ENCODE results near the gene SHROOM3.
"Not testable (repeated sequence)": the region's sequence is repeated elsewhere in the genome, so short reads cannot be mapped to it uniquely, and the experiment has no call there.

SHROOM3 gene

GRCh38 chr4:76434901-76435527 is at the start of gene SHROOM3:
SHROOM3 (plus strand) TSS chr4:76435229; CDS start chr4:76436053, 824 bp downstream.
- DNase-seq (ENCODE audit: low read depth) = no peak

DNA sequence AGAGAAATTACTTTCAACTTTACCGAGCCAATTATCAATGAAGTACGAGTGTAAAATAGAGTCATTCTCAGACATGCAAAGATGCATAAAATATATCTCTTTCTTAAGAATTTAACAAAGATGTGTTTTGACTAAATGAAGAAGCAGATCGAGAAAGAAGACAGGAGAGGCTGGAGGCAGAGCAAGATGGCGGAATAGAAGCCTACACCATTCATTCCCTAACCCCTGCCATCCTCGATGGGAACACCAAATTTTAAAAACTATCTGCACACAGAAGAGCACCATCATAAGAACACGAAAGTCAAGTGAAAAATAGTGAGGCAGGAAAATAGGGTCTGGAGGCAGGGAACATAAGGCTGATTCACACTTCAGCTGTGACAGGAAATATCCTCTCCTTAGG is 49.1 kb upstream of the SHROOM3 start:
- DNase-seq (ENCODE audit: low read depth) = no peak

GRCh38 chr4:76386566-76387305 is 48.3 kb upstream of the SHROOM3 start:
- DNase-seq (ENCODE audit: low read depth) = no peak

DNA sequence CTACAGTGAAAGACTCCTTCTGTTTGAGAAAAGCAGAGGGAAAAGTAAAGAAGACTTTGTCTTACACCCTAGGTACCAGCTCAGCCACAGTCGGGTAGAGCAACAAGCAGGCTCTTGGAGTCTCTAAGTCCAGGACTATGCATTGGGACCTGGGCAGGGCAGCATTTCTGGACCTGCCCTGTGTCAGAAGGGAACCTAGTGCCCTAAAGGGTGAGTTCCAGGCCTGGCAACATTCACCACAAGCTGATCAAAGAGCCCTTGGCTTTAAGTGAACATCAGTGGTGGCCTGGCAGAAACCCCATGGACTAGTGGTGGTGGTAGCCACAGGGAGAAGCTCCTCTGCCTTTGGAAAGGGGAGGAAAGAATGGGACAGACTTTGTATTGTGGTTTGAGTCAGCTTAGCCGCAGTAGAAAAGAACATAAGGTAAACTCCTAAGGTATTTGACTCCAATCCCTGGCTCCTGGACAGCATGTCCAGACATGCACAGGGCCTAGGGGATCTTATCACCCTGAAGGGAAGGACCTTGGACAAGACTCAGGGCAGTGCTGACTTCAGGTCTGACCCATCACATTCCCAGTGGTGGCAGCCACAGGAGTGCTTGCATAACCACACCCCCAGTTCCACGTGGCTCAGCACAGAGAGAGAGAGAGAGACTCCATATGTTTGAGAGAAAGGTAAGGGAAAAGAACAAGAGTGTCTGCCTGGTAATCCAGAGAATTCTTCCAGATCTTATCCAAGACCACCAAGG is 46.7 kb upstream of the SHROOM3 start:
- DNase-seq (ENCODE audit: low read depth) = no peak

DNA sequence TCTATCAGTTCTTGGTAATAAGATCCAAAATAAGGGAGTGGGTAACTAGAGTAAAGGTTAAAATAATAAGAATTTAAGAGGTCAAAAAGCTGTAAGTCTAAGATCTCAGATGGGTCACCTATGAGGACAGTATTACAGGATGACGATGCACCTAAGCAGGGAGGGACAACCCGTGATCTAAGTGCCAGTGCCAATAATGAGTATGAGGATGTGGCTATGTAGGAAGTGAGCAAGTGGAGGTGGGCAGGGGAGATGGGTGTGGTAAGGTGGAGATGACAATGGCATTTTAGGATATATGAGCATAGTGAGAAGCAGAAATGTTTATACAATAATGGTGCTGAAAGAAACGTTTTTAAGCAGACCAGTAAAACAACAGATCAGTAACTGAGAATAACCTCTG is 33.4 kb upstream of the SHROOM3 start:
- no peak for DNase-seq (ENCODE audit: low read depth)

DNA sequence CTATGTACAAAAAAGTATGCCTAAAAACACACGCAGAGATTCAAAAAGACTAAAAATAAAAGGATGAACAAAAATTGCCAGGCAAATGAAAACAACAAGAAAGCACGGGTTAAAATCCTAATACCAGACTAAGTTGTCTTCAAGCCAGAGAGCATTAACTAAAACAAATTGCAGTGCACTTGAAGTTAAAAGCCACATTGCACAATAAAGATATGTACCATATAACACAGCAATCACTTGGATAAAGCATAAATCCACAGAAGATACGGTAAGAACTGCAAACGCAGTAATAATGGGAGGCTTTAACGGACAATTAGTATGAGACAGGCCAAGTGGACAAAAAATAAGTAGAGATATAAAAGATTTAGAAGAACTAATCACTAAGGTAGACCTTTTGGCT is 28.9 kb upstream of the SHROOM3 start:
- DNase-seq (ENCODE audit: low read depth) = no peak

DNA sequence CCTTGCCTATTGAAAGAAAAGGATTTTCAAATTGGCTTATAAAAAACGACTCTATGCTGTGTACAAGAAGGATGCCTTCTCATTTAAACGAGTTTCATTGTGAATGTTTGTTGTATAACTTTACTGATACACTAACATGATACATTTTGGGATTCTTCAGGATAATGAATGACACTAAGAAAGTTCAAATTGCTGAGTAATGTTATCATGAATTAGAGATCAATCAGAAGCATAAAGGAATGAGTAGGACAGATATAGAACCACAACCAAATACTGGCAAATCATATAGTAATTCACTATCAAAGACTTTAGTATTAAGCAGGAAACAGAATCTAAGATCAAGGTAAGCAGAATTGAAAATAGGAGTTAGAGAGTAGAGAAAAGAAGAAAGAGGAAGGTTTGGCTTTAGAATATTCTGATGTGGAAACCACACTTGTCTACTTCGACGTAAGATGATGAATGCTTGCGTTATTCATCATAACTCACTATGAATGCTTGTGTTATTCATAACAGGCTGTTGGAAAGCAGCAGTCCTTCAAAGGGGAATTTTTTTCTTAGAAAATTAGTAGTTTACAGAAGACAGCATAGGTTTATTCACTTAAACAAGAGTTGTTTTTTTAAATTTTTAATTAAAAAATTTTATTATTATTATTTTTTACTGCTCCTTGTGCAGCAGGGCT is 27.4 kb upstream of the SHROOM3 start:
- DNase-seq (ENCODE audit: low read depth) = no peak

DNA sequence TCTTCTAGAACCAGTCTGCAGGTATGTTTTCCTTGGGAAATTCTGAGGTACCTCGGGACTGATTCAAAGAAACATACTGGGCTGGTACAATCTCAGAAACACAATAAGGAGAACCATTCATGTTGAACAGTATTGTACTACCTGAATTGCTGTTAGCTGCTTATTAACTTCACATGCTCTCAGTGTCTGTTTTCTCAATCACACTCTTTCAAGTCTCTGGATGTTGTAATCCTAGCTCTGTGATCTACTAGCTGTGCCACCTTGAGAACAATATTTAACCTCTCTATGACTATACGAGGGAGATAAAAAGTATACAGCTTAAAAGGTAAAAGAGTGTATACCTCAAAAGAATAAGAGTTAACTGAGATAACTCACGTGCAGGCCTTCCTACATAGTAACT is 24.4 kb upstream of the SHROOM3 start:
- DNase-seq (ENCODE audit: low read depth) = no peak

DNA sequence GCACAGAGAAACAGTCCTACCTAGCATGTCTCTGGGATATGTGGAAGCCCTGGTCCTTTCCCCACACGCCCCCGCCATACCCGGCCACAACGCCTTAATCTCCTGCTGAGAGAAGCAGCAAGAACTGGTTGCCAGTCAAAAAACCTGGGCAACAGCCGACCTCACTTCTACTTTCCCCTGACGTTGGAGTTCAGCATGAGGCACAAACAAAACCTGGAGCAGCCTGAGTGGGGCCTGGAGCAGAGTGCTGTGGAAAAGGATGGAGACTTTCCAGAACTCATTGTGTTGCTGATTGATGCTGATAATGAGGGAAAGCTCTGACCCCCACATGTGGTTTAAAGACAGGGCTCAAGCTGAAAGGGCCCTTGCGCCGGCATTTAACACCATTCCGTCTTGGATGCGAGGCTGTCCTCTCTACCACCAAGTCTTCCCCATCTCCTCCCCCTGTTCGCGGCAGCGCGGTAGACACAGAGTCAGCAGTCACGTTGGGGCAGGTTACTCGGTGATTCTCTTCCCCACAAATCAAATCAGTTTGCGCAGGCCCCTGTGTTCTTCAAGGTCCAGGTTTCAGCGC is 14.8 kb upstream of the SHROOM3 start:
- DNase-seq (ENCODE audit: low read depth) = no peak

GRCh38 chr4:76420762-76421581 is 14.1 kb upstream of the SHROOM3 start, which contains the start of gene CCDC158:
CCDC158 (minus strand) TSS chr4:76421141; CDS start chr4:76403207, 17,934 bp downstream.
- DNase-seq (ENCODE audit: low read depth) = no peak

DNA sequence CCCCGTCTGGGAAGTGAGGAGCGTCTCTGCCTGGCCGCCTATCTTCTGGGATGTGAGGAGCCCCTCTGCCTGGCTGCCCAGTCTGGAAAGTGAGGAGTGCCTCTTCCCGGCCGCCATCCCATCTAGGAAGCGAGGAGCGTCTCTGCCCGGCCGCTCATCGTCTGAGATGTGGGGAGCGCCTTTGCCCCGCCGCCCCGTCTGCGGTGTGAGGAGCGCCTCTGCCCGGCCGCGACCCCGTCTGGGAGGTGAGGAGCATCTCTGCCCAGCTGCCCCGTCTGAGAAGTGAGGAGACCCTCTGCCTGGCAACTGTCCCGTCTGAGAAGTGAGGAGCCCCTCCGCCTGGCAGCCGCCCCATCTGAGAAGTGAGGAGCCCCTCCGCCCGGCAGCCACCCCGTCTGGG is 11.9 kb upstream of the SHROOM3 start:
- not testable (repeated sequence) for DNase-seq (ENCODE audit: low read depth)

DNA sequence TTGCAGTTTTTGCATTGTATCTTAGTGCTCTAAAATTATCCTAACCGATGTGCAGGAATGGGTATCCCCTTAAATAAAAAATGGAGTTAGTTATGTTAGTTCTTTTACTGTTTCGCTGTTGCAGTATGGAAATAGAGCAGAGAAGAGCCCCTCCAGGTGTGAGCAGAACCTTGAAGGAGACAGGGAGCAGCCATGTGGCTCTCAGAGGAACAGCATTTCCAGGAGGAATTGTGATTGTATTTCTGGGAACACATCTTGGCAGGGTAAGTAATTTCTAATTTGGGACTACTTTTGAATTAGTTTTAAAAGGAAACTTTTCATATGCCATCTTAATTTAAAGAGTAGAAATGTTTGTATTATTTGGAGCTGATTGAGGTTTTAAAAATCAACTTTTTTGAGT is 8.8 kb upstream of the SHROOM3 start:
- DNase-seq (ENCODE audit: low read depth) = no peak

- no peak for DNase-seq (ENCODE audit: low read depth)
Observed at GRCh38 chr4:76429636-76430035, 5.4 kb upstream of the SHROOM3 start.

DNA sequence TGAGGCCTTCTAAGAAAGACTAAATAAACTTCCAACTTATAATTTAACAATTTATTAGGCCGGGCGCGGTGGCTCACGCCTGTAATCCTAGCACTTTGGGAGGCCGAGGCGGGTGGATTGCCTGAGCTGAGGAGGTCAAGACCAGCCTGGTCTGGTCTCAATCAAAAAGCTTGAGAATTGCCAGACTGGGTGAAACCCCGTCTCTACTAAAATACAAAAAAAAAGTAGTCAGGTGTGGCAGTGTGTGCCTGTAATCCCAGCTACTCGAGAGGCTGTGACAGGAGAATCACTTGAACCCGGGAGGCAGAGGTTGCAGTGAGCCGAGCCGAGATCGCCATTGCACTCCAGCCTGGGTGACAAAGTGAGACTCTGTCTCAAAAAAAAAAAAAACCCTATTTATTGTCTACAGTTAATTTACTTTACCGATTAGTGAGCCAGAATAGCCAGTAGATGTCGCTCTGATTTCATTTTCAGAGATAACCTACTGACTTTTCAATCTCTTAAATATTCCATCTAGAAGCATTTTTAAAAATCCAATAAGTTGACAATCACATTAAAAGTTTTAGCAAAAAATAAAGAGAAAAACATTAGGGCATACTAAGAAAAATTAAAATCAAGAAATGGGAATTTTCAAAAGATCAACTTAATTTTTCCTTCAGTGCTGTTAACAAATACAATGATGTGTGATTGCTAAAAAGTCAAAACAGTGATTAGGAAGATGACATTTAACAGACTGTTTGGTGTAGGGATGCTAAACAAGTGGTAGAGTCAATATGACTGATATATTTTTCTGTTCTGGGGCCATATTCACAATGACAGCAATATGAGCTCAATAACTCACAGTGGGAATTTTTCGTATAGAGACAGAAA is 4.3 kb upstream of the SHROOM3 start:
- peak; percentile 34 for DNase-seq (ENCODE audit: low read depth)

DNA sequence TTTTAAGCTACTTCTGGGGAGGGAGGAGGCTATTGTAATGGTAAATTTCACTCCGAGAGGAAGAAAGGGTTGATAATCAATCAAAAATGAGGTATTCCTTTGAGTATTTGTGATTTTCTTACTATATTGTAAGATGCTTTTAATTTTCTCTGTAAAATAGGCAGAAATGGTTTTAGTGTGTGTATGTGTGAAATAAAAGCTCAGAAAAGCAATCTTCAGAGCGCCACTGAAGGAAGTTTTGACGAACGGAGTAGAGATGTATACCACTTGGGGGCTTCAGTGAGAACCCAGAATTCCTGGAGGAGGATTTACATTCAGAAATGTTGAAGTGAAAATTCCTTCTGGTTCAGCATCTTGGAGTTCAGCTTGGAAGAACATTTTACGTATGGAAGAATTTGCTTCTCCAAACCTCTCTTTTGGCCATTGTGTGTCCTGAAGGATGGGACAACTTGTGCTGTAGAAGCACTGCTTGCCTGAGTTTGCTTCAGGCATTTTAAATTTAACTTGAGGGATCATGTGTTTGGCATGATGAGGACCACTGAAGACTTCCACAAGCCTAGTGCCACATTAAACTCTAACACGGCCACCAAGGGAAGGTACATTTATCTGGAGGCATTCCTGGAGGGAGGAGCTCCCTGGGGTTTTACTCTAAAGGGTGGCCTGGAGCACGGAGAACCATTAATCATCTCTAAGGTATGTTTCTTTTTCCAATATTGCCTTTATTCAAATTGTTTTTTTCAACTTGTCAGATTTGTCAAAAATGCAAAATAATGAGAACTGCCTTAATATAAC is 695 bp downstream of the SHROOM3 start:
- no peak for DNase-seq (ENCODE audit: low read depth)

- no peak for DNase-seq (ENCODE audit: low read depth)
Observed at GRCh38 chr4:76439491-76439890, 4.5 kb downstream of the SHROOM3 start.

DNA sequence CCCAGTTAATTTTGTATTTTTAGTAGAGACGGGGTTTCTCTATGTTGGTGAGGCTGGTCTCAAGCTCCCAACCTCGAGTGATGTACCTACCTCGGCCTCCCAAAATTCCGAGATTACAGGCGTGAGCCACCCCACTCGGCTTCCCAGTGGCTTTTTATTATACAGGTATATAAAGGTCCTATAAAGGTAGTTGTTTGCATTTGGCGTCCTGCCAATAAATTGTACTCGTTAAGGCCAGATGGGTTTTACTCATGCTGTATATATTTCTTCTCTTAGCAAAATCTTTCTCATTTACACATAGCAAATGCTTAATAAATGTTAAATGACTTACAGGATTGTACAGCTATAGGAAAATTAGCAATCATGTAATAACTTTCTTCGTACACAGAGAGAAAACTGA is 6.9 kb downstream of the SHROOM3 start:
- DNase-seq (ENCODE audit: low read depth) = no peak

- no peak for DNase-seq (ENCODE audit: low read depth)
Observed at GRCh38 chr4:76442807-76443206, 7.8 kb downstream of the SHROOM3 start.

DNA sequence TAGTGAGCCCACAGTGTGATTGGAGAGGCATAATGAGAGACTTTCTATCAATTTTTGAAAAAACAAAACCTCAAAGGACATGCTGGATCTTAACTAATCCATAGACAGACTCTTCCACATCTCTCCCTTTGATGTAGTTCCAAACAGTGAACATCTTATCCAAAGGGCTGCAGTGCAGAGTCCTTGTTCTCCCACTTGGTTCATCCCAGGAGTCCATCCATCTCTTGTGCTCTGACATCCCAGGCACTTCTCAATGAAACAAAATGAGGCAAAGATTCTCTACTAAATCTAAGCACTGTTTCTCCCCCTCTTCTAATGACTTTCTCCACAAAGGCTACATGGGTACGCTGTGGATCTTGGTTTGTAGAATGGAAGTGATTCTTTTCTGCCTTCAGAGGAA is 8.3 kb downstream of the SHROOM3 start:
- DNase-seq (ENCODE audit: low read depth) = no peak
